ENCODE data around the gene INTU. TPM values are rescaled to one million over a fixed set of nuclear protein-coding genes. Genes with fewer than 3 reads are reported as not detected.
"Not testable (repeated sequence)": the region's sequence is repeated elsewhere in the genome, so short reads cannot be mapped to it uniquely, and the experiment has no call there.

Gene INTU
- under 1 TPM; 0.16 to 0.37 TPM for total RNA-seq

DNA sequence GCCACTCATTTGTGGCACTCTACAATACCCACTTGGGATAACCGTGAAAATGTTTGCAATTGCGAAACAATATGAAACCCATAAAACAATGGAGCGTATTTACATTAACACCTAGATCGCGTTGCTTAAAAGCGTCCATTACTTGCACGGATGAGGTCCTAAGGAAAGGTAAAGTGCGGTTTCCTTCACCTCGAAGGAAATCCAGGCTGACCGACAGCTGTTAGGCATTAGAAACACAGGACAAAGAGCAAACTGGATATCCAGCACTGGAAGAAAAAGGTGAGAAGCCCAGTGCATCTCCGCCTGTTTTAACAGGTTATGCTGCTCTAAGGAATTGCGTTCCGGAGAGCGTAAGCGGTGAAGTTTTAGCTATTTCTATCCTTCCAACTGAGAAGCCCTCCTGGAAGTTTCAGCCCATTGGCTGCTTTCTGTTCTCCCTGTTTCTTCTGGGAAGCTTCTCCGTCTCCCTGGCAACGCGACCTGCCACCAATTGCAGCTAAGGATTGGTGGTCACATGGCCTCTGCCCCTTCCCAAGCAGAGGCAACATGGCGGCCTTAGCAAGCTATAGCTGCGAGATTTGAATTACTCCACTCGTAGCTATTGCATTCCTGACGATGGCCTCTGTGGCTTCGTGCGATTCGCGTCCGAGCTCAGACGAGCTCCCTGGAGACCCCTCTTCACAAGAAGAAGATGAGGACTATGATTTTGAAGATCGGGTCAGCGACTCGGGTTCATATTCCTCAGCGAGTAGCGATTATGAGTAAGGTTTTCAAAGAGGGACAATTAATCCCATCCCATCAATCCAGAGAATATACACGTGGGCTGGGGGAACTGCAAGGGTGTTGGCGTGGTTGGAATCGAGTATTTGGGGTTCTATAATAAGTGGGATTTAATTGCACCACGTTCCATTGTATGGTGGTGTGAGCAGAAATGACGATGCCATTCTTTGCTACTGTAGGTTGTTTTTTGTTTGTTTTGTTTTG, at the start of gene INTU:
Gene INTU, plus strand, starts transcription at position 538 of the 984 bp plus-strand sequence. Its CDS starts 78 bp downstream, at position 616.
- peak; percentile 91 for ATAC-seq
- Mint-ChIP-seq H3K27me3 (ENCODE audit: low read depth) (peaks cover 36% of the 10 kb centered on the region), H3K4me1 (ENCODE audit: low read depth) (peaks cover 11% of the 10 kb centered on the region), H3K4me3 (peak within 1 kb of the TSS; percentile 68), H3K9me3 (ENCODE audit: insufficient read depth) (no peaks in the 10 kb centered on the region), H3K27ac (no peak within 1 kb of the TSS), H3K36me3 (ENCODE audit: low read depth) (no peaks in the 10 kb centered on the region)
- peak; percentile 48 for DNase-seq
- ChIA-PET POLR2A (no interaction called here), CTCF (interaction anchor here (1.3 kb wide), 1 partner anchor 100 kb away, joined by 3 read pairs; no protein-coding TSS in a partner anchor)

DNA sequence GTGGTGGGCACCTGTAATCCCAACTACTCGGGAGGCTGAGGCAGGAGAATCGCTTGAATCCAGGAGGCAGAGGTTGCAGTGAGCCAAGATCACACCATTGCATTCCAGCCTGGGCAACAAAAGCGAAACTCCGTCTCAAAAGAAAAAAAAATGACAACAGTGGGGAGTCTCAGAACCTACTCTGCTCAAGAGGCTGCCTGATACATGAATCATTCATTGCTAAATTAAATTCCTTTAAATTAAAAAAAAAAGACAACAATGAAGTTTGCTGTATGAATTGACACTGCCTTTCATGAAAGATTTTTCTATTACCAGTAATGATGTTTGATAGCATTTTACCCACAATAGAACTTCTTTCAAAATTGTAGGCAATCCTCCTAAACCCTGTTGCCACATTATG, 46.3 kb upstream of the INTU start:
- H3K4me3 Mint-ChIP-seq; H3K4me1 Mint-ChIP-seq (ENCODE audit: low read depth); H3K9me3 Mint-ChIP-seq (ENCODE audit: insufficient read depth); DNase-seq; ATAC-seq; POLR2A ChIA-PET; H3K36me3 Mint-ChIP-seq (ENCODE audit: low read depth); H3K27me3 Mint-ChIP-seq (ENCODE audit: low read depth); H3K27ac Mint-ChIP-seq: not testable (repeated sequence)
- CTCF ChIA-PET, result interaction anchor here (1.3 to 1.6 kb wide), 2 partner anchors 42 to 147 kb away, joined by 3 read pairs; no protein-coding TSS in a partner anchor

DNA sequence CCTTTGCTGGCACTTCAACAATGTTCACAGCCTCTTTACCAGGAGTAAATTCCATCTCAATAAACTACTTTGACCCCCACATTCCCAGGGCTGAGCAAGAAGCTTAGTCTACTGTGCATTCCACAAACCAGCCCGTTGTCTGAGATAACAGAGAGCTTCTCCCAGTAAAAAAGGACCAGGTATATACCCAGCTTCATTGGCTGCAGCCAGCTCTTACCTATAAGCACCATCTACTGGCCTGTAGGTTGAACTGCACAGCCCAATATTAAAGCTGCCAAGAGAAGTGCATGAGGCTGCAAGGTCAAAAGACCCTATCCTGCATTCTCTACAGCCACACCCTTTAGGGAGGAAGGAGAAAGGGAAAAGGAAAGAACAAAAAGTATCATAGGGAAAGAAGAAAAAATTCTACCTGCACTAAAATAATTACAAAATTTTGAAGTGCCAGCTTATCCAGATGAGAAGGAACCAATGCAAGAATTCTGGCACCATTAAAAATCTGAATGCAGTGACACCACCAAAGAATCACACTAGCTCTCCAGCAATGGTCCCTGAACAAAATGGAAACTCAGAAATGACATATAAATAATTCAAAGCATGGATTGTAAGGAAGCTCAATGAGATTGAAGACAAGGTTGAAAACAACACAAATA, 45.7 kb upstream of the INTU start:
- H3K36me3 Mint-ChIP-seq (ENCODE audit: low read depth), result no peaks in the 10 kb centered on the region
- DNase-seq, result no peak
- H3K4me3 Mint-ChIP-seq, result no peak overlapping the region
- H3K27me3 Mint-ChIP-seq (ENCODE audit: low read depth), result no peaks in the 10 kb centered on the region
- no peaks in the 10 kb centered on the region for H3K4me1 Mint-ChIP-seq (ENCODE audit: low read depth)
- no peaks in the 10 kb centered on the region for H3K9me3 Mint-ChIP-seq (ENCODE audit: insufficient read depth)
- no peak overlapping the region for H3K27ac Mint-ChIP-seq
- ChIA-PET CTCF (interaction anchor here (1.3 to 1.6 kb wide), 2 partner anchors 42 to 146 kb away, joined by 3 read pairs; no protein-coding TSS in a partner anchor), POLR2A (no interaction called here)
- ATAC-seq, result peak; percentile 55

DNA sequence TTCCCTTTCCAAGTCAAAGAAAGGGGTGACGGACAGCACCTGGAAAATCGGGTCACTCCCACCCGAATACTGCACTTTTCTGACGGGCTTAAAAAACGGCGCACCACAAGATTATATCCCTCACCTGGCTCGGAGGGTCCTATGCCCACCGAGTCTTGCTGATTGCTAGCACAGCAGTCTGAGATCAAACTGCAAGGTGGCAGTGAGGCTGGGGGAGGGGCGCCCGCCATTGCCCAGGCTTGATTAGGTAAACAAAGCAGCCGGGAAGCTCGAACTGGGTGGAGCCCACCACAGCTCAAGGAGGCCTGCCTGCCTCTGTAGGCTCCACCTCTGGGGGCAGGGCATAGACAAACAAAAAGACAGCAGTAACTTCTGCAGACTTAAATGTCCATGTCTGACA, 43.6 kb upstream of the INTU start:
- H3K27ac Mint-ChIP-seq; H3K27me3 Mint-ChIP-seq (ENCODE audit: low read depth); H3K36me3 Mint-ChIP-seq (ENCODE audit: low read depth); H3K9me3 Mint-ChIP-seq (ENCODE audit: insufficient read depth); CTCF ChIA-PET; DNase-seq; POLR2A ChIA-PET; H3K4me1 Mint-ChIP-seq (ENCODE audit: low read depth); H3K4me3 Mint-ChIP-seq; ATAC-seq: not testable (repeated sequence)

DNA sequence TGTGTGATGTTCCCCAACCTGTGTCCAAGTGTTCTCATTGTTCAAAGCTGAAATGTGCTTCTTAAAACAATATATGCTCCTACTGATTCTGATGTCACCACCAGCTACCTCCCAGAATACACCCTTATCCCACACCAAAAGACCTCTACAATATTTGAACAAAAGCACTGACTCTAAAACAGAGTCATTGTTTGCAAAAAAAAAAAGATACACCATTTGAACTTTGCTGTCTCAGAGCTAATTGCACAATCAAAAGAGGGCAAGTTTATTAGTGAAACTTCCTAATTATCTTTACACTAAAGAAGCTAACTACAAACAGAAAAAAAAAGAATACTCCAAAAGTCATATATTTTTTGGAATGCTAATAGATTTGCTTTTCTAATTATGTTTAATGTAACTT, 34.1 kb upstream of the INTU start:
- Mint-ChIP-seq H3K27me3 (ENCODE audit: low read depth) (peaks cover 6% of the 10 kb centered on the region), H3K27ac (no peak overlapping the region), H3K9me3 (ENCODE audit: insufficient read depth) (no peaks in the 10 kb centered on the region), H3K36me3 (ENCODE audit: low read depth) (no peaks in the 10 kb centered on the region), H3K4me1 (ENCODE audit: low read depth) (no peaks in the 10 kb centered on the region), H3K4me3 (no peak overlapping the region)
- ATAC-seq (no peak), DNase-seq (no peak)
- ChIA-PET POLR2A (no interaction called here), CTCF (interaction anchor here (0.6 to 0.7 kb wide), 2 partner anchors 185 to 855 kb away, joined by 3 to 4 read pairs; no protein-coding TSS in a partner anchor)

DNA sequence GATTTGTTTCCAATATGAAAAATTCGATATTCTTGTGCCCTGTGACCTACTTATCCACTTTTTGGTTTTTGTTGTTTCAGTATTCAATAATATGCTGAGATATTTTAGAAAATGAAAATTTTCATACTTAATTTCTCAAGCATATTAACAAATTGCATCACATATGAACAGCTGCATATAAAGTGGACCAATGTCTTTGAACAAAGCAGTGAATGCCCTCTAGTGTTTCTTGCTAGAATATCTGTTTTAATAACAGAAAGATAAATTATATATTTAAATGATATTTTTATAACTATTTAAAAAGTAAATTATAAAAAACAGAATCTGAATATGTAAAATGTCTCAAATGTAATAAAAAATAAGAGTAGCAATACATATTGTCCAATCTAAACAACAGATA, 31.7 kb upstream of the INTU start:
- H3K9me3 Mint-ChIP-seq (ENCODE audit: insufficient read depth), result no peaks in the 10 kb centered on the region
- CTCF ChIA-PET, result interaction anchor here (2.0 kb wide), 1 partner anchor 131 kb away, joined by 7 read pairs; no protein-coding TSS in a partner anchor

DNA sequence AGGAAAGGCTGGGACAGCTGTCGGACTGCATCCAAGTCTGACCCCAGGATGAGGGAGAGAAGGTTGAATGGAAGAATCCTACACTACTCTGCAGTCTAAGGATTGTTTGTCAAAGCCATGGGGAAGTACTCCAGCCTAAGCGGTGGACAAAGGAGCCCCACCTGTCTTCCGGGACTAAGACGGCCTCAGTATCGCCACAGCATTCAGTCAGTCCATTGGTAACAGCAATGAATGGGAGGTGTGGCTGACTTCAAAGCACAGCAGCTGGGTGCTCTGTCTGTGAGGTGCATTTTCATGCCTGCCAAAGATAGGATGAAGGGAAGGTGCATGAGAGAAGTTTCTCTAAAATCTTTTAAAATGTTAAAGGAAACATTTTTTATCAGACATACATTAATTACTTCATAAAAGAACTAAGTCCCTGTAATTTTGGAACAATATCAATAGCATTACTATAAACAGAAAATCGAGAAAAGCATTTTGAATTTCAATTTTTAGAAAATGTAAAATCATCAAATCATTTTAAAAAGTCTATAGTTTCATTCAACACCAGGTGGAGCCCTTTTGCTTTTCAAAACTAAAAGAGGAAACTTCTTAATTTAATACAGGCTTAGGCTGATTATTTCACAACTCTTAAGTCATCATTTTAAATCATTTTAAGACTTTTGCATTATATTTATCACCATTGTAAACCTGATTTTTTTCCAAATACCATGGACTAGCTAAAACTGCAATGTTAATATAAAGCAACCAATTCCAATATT, 27.6 kb upstream of the INTU start:
- CTCF ChIA-PET, result interaction anchor here (0.6 to 1.1 kb wide), 2 partner anchors 127 to 211 kb away, joined by 3 read pairs; no protein-coding TSS in a partner anchor
- no peaks in the 10 kb centered on the region for H3K9me3 Mint-ChIP-seq (ENCODE audit: insufficient read depth)

More for the DNA sequence above, 31.7 kb upstream of the INTU start:
- peaks cover 6% of the 10 kb centered on the region for H3K27me3 Mint-ChIP-seq (ENCODE audit: low read depth)
- no peaks in the 10 kb centered on the region for H3K36me3 Mint-ChIP-seq (ENCODE audit: low read depth)
- no peak overlapping the region for H3K27ac Mint-ChIP-seq
- no peak overlapping the region for H3K4me3 Mint-ChIP-seq
- DNase-seq (no peak), ATAC-seq (no peak)
- no peaks in the 10 kb centered on the region for H3K4me1 Mint-ChIP-seq (ENCODE audit: low read depth)
- POLR2A ChIA-PET, result no interaction called here

DNA sequence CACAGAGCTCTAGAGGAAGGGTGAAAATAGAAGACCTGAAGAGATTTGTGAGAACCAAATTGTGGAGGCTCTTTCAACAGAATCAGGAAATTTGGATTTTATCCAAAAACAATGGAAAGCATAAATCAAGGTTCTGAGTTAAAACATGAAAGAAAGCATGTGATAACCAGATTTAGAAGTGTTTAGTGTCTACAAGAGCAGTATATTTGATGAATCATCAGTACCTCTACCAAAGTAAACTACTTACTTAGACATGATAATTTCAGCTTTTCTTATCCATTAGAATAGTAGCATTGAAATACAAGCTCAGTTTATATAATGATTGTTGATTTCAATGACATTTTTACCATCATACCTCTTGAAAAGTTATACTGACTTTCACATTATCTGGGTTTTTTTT, 25.9 kb upstream of the INTU start:
- Mint-ChIP-seq H3K4me1 (ENCODE audit: low read depth) (no peaks in the 10 kb centered on the region), H3K27ac (no peak overlapping the region), H3K27me3 (ENCODE audit: low read depth) (peaks cover 2% of the 10 kb centered on the region), H3K36me3 (ENCODE audit: low read depth) (no peaks in the 10 kb centered on the region), H3K9me3 (ENCODE audit: insufficient read depth) (no peaks in the 10 kb centered on the region), H3K4me3 (no peak overlapping the region)
- ATAC-seq (no peak), DNase-seq (no peak)
- CTCF ChIA-PET, result interaction anchor here (1.4 to 3.4 kb wide), 2 partner anchors 125 to 127 kb away, joined by 5 to 11 read pairs; no protein-coding TSS in a partner anchor
- POLR2A ChIA-PET, result no interaction called here

More for the DNA sequence above, 27.6 kb upstream of the INTU start:
- ATAC-seq, result no peak
- no peaks in the 10 kb centered on the region for H3K4me1 Mint-ChIP-seq (ENCODE audit: low read depth)
- no peak for DNase-seq
- H3K36me3 Mint-ChIP-seq (ENCODE audit: low read depth), result no peaks in the 10 kb centered on the region
- POLR2A ChIA-PET, result no interaction called here
- H3K4me3 Mint-ChIP-seq, result no peak overlapping the region
- peaks cover 2% of the 10 kb centered on the region for H3K27me3 Mint-ChIP-seq (ENCODE audit: low read depth)
- H3K27ac Mint-ChIP-seq, result no peak overlapping the region

DNA sequence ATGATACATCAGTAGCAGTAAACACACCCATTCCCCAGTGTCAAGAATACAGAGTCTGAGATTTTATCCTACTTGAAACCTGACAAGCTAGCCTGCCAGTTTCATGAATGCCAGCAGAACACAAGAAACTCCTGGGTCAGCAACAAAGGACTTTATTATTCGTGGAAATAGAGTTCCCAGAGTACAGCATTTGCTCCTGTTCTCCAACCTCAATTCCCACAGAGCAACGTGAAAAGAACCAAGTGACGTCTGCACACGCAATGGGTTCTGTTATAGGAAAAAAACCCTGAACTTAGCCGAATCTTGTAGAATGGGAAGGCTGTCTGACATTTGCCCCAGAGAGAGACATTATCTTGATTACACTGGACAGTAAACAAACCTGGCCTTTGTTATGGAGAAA, 23.3 kb upstream of the INTU start:
- POLR2A ChIA-PET, result no interaction called here
- ATAC-seq (no peak), DNase-seq (no peak)
- H3K27ac Mint-ChIP-seq, result no peak overlapping the region
- no peak overlapping the region for H3K4me3 Mint-ChIP-seq
- H3K9me3 Mint-ChIP-seq (ENCODE audit: insufficient read depth), result no peaks in the 10 kb centered on the region
- H3K27me3 Mint-ChIP-seq (ENCODE audit: low read depth), result peaks cover 2% of the 10 kb centered on the region
- CTCF ChIA-PET, result no interaction called here
- no peaks in the 10 kb centered on the region for H3K4me1 Mint-ChIP-seq (ENCODE audit: low read depth)
- H3K36me3 Mint-ChIP-seq (ENCODE audit: low read depth), result no peaks in the 10 kb centered on the region

DNA sequence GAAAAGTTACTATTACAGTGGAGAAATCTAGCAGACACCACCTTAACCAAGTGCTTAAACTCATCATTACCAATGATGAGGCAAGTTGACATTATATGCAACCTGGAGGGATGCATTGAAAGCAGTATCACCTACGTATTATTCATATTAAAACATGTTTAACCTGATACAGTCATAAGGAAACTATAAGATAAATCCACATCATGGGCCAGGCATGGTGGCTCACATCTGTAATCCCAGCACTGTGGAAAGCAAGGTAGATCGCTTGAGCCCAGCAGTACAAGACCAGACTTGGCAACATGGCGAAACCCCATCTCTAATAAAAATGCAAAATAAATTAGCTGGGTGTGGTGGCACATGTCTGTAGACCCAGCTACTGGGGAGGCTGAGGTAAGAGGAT, 22.3 kb upstream of the INTU start:
- ChIA-PET POLR2A (no interaction called here), CTCF (no interaction called here)
- Mint-ChIP-seq H3K4me3 (no peak overlapping the region), H3K9me3 (ENCODE audit: insufficient read depth) (no peaks in the 10 kb centered on the region), H3K27me3 (ENCODE audit: low read depth) (peaks cover 2% of the 10 kb centered on the region), H3K4me1 (ENCODE audit: low read depth) (no peaks in the 10 kb centered on the region), H3K27ac (no peak overlapping the region), H3K36me3 (ENCODE audit: low read depth) (no peaks in the 10 kb centered on the region)
- ATAC-seq, result no peak
- DNase-seq, result no peak

DNA sequence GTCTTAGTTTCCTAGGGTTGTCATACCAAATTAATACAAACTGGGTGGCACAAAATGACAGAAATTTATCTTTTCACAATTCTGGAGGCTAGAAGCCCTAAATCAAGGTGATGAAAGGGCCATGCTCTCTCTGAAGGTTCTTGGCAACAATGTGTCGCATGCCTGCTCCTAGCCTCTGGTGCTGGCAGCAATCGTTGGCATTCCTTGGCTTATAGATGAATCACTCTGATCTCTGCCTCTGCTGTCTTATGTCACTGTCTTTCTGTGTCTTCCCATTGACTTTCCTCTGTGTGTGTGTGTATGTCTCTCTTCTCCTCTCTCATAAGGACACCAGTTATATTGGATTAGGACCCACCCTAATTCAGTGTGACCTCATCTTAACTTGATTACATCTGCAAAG, 15.9 kb upstream of the INTU start:
- no peaks in the 10 kb centered on the region for H3K4me1 Mint-ChIP-seq (ENCODE audit: low read depth)

More for the DNA sequence above, 15.9 kb upstream of the INTU start:
- ChIA-PET POLR2A (no interaction called here), CTCF (no interaction called here)
- no peak overlapping the region for H3K4me3 Mint-ChIP-seq
- H3K9me3 Mint-ChIP-seq (ENCODE audit: insufficient read depth), result no peaks in the 10 kb centered on the region
- no peak overlapping the region for H3K27ac Mint-ChIP-seq
- peaks cover 13% of the 10 kb centered on the region for H3K27me3 Mint-ChIP-seq (ENCODE audit: low read depth)
- ATAC-seq (no peak), DNase-seq (no peak)
- H3K36me3 Mint-ChIP-seq (ENCODE audit: low read depth), result no peaks in the 10 kb centered on the region
